ENCODE results near the gene LOXL1. TPM values are rescaled to one million over a fixed set of nuclear protein-coding genes. Genes with fewer than 3 reads are reported as not detected.
"Not testable (repeated sequence)": the region's sequence is repeated elsewhere in the genome, so short reads cannot be mapped to it uniquely, and the experiment has no call there.

LOXL1 gene
- total and polyA plus RNA-seq, 2 of the 13 experiments (the other 11 are each of a cell fraction or from before 2014, with no cell fraction given), result 0.51 to 1.3 TPM

DNA sequence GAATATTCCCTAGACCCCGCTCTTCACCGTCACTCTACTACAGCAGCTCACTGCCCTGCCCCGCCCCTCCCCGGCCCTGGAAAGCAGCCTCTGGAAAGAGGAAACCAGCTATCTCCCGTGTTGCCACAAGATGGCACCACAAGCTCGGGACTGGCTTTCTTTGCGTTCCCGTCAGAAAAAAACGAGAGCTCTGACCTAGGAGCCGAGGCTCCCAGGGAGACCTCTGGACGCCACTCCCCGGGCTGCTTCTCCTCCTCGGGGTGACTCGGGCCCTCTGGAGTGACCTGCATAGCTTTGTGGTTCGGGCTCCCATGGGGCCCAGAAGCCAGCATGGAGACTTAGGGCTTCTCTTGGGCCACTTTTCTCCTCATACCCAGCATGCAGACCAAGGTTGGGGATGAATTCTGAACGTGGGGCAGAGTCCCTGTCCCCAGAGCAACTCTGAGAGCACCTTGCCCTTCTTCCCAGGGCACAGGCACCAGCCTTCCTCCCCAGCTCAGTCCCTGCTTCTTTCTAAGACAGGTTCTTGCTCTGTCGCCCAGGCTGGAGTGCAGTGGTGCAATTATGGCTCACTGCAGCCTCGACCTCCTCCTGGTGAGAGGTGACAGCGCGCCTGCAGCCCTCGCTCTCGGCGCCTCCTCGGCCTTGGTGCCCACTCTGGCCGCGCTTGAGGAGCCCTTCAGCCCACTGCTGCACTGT is 46.9 kb downstream of the LOXL1 start (continued):
- TF ChIP-seq, protein P1, sequence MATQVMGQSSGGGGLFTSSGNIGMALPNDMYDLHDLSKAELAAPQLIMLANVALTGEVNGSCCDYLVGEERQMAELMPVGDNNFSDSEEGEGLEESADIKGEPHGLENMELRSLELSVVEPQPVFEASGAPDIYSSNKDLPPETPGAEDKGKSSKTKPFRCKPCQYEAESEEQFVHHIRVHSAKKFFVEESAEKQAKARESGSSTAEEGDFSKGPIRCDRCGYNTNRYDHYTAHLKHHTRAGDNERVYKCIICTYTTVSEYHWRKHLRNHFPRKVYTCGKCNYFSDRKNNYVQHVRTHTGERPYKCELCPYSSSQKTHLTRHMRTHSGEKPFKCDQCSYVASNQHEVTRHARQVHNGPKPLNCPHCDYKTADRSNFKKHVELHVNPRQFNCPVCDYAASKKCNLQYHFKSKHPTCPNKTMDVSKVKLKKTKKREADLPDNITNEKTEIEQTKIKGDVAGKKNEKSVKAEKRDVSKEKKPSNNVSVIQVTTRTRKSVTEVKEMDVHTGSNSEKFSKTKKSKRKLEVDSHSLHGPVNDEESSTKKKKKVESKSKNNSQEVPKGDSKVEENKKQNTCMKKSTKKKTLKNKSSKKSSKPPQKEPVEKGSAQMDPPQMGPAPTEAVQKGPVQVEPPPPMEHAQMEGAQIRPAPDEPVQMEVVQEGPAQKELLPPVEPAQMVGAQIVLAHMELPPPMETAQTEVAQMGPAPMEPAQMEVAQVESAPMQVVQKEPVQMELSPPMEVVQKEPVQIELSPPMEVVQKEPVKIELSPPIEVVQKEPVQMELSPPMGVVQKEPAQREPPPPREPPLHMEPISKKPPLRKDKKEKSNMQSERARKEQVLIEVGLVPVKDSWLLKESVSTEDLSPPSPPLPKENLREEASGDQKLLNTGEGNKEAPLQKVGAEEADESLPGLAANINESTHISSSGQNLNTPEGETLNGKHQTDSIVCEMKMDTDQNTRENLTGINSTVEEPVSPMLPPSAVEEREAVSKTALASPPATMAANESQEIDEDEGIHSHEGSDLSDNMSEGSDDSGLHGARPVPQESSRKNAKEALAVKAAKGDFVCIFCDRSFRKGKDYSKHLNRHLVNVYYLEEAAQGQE (IDR thresholded peaks at IDR 0.05; ENCODE audit: borderline replicate concordance in 1 of 2, low read depth in 1 of 2, low read length in 2 of 2), result no peak
- TF ChIP-seq, protein P2, sequence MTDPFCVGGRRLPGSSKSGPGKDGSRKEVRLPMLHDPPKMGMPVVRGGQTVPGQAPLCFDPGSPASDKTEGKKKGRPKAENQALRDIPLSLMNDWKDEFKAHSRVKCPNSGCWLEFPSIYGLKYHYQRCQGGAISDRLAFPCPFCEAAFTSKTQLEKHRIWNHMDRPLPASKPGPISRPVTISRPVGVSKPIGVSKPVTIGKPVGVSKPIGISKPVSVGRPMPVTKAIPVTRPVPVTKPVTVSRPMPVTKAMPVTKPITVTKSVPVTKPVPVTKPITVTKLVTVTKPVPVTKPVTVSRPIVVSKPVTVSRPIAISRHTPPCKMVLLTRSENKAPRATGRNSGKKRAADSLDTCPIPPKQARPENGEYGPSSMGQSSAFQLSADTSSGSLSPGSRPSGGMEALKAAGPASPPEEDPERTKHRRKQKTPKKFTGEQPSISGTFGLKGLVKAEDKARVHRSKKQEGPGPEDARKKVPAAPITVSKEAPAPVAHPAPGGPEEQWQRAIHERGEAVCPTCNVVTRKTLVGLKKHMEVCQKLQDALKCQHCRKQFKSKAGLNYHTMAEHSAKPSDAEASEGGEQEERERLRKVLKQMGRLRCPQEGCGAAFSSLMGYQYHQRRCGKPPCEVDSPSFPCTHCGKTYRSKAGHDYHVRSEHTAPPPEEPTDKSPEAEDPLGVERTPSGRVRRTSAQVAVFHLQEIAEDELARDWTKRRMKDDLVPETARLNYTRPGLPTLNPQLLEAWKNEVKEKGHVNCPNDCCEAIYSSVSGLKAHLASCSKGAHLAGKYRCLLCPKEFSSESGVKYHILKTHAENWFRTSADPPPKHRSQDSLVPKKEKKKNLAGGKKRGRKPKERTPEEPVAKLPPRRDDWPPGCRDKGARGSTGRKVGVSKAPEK (CRISPR knock-in tag; IDR thresholded peaks at IDR 0.05; ENCODE audit: borderline replicate concordance), result 0 out of 2 replicates have a peak, but pooled peaks have one; percentile 61
- no peak for TF ChIP-seq ZNF816 (CRISPR knock-in tag; IDR thresholded peaks at IDR 0.05; ENCODE audit: borderline replicate concordance)

DNA sequence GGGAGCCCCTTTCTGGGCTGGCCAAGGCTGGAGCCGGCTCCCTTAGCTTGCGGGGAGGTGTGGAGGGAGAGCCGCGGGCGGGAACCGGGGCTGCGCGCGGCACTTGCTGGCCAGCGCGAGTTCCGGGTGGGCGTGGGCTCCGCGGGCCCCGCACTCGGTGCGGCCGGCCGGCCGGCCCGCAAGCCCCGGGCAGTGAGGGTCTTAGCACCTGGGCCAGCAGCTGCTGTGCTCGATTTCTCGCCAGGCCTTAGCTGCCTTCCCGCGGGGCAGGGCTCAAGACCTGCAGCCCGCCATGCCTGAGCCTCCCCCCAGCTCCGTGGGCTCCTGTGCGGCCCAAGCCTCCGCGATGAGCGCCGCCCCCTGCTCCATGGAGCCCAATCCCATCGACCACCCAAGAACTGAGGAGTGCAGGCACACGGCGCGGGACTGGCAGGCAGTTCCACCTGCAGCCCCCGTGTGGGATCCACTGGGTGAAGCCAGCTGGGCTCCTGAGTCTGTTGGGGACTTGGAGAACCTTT is 47.5 kb downstream of the LOXL1 start:
- DNase-seq (ENCODE audit: low spot score); H3K4me1 ChIP-seq (ENCODE audit: insufficient read depth, low read length); in situ Hi-C loops (cut with HindIII; ENCODE audit: extremely low pct_ligation_motif_present, low pct_unique_long_range_greater_than_20kb); POLR2A ChIA-PET; intact Hi-C loops (cut with micrococcal nuclease; ENCODE audit: unreplicated experiment); H4K20me1 ChIP-seq (ENCODE audit: insufficient read depth, low read length); H3K9ac ChIP-seq (ENCODE audit: insufficient read depth, low read depth, low read length); BruUV-seq (replicated peaks); H3K79me2 ChIP-seq (ENCODE audit: insufficient read depth, low read length); H3K4me2 ChIP-seq (ENCODE audit: low read depth, low read length); H3K36me3 ChIP-seq (replicated peaks in 1 of 2; ENCODE audit: control insufficient read depth in 1 of 2, insufficient read depth in 2 of 2, low read length in 2 of 2); H3K9me3 ChIP-seq (ENCODE audit: low read length); FAIRE-seq; H3K27ac ChIP-seq (ENCODE audit: extremely low read length, insufficient read depth, low read length); ATAC-seq; H2AFZ ChIP-seq (ENCODE audit: low read length); H3K27me3 ChIP-seq (ENCODE audit: control insufficient read depth in 1 of 2, insufficient read depth in 2 of 2, low read length in 2 of 2): not testable (repeated sequence)
- WGBS (ENCODE audit: low lambda C conversion rate), result 90% methylated on average over 7 of the region's 39 CpGs
- CTCF ChIA-PET (ENCODE audit: low intra/inter-chr PET ratio, low total read pairs), result interaction anchor here (2.1 kb wide), 1 partner anchor 63 kb away, joined by 19 read pairs; no protein-coding TSS in a partner anchor
- peak overlapping the region in 1 of 3 experiments; percentile 68; a peak in 1 of 6 replicates for H3K4me3 ChIP-seq (replicated peaks in 1 of 3; ENCODE audit: insufficient read depth in 1 of 3, low read depth in 2 of 3, low read length in 3 of 3)

DNA sequence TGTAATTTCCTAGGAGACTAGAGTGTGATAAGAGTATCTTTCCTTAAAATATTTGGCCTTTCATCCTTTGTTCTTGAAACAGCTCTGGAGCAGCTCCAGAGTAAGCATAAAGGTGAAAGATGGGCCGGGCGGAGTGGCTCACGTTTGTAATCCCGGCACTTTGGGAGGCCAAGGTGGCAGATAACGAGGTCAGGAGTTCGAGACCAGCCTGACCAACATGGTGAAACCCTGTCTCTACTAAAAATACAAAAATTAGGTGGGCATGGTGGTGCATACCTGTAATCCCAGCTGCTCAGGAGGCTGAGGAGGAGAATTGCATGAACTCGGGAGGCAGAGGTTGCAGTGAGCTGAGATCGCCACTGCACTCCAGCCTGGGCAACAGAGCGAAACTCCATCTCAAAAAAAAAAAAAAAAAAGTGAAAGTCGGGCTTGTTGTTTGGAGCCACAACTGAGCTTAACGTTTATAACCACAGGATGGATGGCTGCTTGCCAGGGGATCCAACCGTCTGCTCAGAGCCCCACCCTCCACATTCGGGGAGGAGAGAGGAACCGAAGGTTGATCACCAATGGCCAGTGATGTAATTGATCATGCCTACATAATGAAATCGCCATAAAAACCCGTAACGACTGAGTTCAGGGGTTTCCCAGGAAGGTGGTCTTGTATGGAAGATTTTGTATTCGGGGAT is 49.3 kb downstream of the LOXL1 start:
- CTCF ChIA-PET (ENCODE audit: low intra/inter-chr PET ratio, low total read pairs); H3K79me2 ChIP-seq (ENCODE audit: insufficient read depth, low read length); H3K9ac ChIP-seq (ENCODE audit: insufficient read depth, low read depth, low read length); DNase-seq (ENCODE audit: low spot score); POLR2A ChIA-PET; in situ Hi-C loops (cut with HindIII; ENCODE audit: extremely low pct_ligation_motif_present, low pct_unique_long_range_greater_than_20kb); H3K4me3 ChIP-seq (replicated peaks in 1 of 3; ENCODE audit: insufficient read depth in 1 of 3, low read depth in 2 of 3, low read length in 3 of 3); intact Hi-C loops (cut with micrococcal nuclease; ENCODE audit: unreplicated experiment); BruUV-seq (replicated peaks); H3K9me3 ChIP-seq (ENCODE audit: low read length); ATAC-seq; FAIRE-seq; H3K4me2 ChIP-seq (ENCODE audit: low read depth, low read length); H3K36me3 ChIP-seq (replicated peaks in 1 of 2; ENCODE audit: control insufficient read depth in 1 of 2, insufficient read depth in 2 of 2, low read length in 2 of 2); H2AFZ ChIP-seq (ENCODE audit: low read length); H4K20me1 ChIP-seq (ENCODE audit: insufficient read depth, low read length); H3K27ac ChIP-seq (ENCODE audit: extremely low read length, insufficient read depth, low read length); H3K4me1 ChIP-seq (ENCODE audit: insufficient read depth, low read length); H3K27me3 ChIP-seq (ENCODE audit: control insufficient read depth in 1 of 2, insufficient read depth in 2 of 2, low read length in 2 of 2): not testable (repeated sequence)
- WGBS (ENCODE audit: low lambda C conversion rate), result 17% methylated on average over 17 of the region's 18 CpGs
